GM12801 (cell line): ENCODE results near the gene MACROD1.

Source experiments
- TF ChIP-seq, protein P1 (sequence below): IDR thresholded peaks from one replicate; pipeline ENCODE4 v1.5.1; 2011; ENCODE audit warnings: control low read depth; ENCODE audit not compliant: insufficient read length; ENCODE audit errors: extremely low read depth

Gene MACROD1

DNA sequence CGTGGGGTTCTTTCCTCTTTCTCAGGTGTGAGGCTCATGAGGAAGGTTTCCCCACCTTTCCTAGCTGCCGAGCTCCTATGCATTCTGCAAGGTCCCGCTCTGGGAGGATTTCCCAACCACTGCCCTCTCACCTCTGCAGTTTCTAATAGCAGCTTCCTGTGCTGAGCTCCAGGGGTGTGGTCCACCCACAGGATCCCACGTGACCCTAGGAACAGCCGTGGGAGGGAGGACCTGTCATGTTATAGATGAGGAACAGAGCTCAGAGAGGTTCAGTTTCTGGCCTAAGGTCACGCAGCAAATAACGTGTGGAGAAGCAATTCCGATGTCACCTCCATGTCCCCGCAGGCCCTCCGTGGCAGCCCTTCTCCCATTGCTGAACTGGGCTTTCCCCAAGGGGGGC is 91.7 kb downstream of the MACROD1 start:
- TF ChIP-seq, protein P1, sequence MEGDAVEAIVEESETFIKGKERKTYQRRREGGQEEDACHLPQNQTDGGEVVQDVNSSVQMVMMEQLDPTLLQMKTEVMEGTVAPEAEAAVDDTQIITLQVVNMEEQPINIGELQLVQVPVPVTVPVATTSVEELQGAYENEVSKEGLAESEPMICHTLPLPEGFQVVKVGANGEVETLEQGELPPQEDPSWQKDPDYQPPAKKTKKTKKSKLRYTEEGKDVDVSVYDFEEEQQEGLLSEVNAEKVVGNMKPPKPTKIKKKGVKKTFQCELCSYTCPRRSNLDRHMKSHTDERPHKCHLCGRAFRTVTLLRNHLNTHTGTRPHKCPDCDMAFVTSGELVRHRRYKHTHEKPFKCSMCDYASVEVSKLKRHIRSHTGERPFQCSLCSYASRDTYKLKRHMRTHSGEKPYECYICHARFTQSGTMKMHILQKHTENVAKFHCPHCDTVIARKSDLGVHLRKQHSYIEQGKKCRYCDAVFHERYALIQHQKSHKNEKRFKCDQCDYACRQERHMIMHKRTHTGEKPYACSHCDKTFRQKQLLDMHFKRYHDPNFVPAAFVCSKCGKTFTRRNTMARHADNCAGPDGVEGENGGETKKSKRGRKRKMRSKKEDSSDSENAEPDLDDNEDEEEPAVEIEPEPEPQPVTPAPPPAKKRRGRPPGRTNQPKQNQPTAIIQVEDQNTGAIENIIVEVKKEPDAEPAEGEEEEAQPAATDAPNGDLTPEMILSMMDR = no peak

DNA sequence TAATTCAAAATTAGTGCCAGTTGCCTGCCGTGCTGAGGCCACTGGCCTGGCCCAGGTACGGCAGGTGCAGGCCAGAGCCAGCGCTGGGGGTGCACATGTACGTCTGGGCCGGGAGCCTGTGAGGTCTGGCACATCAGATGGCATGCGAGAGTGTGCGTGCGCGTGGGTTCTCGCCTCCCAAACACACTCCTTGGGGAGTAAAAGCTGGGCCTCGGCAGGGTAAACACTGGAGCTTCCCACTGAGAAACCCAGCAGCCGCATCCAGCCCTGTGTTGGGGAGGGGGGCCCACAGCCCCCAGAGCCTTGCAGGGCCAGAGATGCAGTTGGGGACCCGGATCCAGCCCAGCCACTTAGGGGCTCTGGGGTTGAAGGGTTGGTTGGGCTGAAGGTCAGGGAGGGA is 92.4 kb downstream of the MACROD1 start:
- TF ChIP-seq, protein P1 = no peak

DNA sequence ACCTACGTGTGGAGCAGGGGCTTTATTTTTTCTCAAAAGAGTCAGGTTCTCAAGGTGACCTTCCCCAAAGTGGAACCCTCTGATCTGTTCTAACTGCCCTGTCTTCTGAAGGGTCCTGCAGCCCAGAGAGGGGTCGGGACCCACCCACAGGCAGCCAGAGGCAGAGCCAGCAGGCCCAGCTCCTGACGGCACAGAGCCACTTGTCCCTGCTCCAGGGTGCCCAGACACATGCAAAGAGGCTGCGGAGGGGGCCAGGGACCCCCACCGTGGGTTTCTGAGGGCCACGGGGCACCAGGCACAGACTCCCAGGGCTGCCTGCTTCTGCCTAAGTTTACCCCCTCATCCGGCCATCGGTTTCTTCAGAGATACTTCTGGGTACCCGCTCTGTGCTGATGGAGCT is 93.0 kb downstream of the MACROD1 start:
- TF ChIP-seq, protein P1 = no peak

DNA sequence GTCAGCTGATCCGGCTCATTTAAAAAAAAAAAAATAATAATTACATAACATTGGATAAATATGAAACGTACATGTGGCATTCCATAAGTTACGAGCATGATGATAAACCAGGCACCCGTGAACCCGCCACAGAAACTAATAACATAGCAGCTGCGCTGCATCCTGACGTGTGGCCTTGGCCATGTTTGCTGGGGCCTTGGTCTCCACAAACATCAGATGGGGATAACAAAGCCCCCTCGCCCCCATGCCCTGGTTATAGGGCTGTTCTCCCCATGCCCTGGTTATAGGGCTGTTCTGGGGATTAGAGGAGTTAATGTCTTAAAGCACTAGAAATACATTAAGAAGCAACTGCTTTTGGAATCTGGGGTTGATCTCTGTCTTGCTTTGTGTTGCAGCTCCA is 93.5 kb downstream of the MACROD1 start:
- TF ChIP-seq, protein P1 = no peak

DNA sequence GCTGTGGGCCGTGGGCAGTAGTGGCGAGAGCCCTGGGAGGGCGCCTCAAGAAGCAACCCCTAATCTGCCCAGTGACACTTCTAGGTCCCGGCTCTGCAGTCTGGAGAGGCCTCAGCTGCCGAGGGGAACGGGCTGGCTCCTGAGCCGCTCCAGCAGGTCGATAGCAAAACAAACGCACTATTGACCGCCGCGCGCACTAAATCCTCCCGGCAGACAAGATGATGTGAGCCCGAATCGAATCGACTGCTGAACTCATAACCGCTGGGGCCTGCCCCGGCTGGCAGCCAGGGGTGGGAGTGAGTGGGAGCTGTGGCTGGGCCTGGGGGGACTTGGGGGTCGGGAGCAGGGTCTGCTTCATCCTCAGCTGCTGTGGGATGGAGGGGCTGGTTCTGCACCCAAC is 94.1 kb downstream of the MACROD1 start:
- TF ChIP-seq, protein P1 = no peak

DNA sequence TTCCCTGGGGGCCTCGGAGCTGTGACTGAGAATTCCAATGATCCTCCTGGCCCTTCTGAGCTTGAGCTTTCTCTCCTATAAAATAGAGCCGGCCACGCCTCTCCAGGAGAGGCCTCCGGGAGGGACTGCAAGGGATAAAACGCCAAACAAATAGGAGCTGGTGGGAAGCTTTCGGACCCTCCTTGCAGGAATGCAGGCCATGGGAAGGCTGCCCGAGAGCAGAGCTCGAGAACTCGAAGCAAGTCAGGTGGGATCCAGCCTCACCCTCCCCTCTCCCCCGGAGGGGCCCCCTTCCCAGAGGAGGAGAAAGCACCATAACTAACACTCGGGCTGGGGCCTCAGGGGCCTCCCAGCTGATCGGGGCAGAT is 95.6 kb downstream of the MACROD1 start:
- TF ChIP-seq, protein P1 = no peak

DNA sequence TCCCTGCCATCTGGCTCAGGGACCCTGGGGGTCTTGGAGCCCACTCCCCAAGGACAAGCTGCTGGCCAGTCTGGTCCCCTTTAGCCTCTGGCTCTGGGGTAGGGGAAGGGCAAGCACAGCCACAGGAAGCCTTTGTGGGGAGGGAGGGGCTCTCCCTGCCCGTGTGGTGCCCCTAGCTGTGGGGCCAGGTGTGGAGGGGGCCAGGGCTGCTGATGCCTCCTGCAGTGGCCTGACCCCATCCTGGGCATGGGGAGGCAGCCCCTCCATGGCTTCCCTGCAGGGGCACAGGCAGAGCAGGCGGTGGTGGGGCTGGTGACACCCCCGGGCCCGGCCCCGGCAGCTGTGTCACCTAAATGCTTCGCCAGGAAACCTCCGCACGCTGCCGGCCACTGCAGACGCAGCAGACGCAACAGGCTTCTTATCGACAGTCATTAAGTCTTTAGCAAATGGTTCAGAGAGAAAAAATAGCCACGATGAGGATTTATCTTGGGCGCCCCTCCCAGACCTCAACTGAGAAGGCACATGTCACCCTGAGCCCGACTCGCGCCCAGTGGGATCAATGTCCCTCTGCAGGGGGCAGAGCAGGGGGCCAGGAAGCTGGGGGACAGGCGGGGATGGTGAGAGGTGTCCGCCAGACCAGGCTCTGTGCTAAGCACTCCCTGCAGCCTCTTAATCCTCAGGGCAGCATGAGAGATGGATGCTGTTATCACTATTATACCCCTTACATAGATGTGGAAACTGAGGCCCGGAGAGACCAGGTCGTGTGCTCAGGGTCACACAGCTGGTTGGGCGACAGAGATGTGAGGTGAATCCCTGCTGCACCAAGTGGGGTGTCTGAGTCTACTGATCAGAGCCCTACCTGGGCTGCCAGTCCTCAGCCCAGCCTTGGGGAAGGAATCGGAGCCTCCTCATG is 96.3 kb downstream of the MACROD1 start:
- TF ChIP-seq, protein P1 = no peak
